Pancreas (tissue), 10 donors: ENCODE results near the gene CD247. TPM values are rescaled to one million over a fixed set of nuclear protein-coding genes. Genes with fewer than 3 reads are reported as not detected.

ENCODE experiments used
- ATAC-seq, 4 donors: fragments of 200-7000 bp; cut with Tn5 transposase; one replicate each; pipeline versions ENCODE4 v1.8.0 to v1.9.1; 2020; ENCODE audit warnings: mild to moderate bottlenecking in 4 of 4, moderate library complexity in 4 of 4
- DNase-seq, 6 donors: peaks; one replicate each; pipeline ENCODE4 v3.0.0-alpha.2; 2020
- FAIRE-seq: peaks from 2 replicates; lab custom pipeline; 2012; peaks lifted over from hg19 to GRCh38; lab: Jason Lieb, UNC
- H3K27ac ChIP-seq, 4 donors: fragments of 200-600 bp; sonication (generic); 1 replicate in 3 of 4; 2 replicates in 1 of 4; pipeline versions ENCODE4 v1.5.0 to v1.8.0; 2020
- H3K27me3 ChIP-seq, 4 donors: fragments of 200-600 bp; one replicate each; pipeline ENCODE4 v1.8.0; 2021
- H3K36me3 ChIP-seq, 3 donors: fragments of 200-600 bp; sonication (generic) in 1 of 3; one replicate each; pipeline versions ENCODE4 v1.5.0 to v1.8.0; 2020 to 2021
- H3K4me1 ChIP-seq, 3 donors: fragments of 200-600 bp; one replicate each; pipeline ENCODE4 v1.8.0; 2021
- H3K4me3 ChIP-seq, 4 donors: fragments of 200-600 bp; sonication (generic) in 2 of 4; one replicate each; pipeline versions ENCODE4 v1.5.0 to v1.8.0; 2020 to 2021
- H3K9me3 ChIP-seq, 4 donors: fragments of 200-600 bp; one replicate each; pipeline ENCODE4 v1.8.0; 2021
- CTCF ChIP-seq, 4 donors: fragments of 200-600 bp; sonication (generic) in 3 of 4; IDR thresholded peaks; one replicate each; pipeline versions ENCODE4 v1.5.0 to v1.8.0; 2021; ENCODE audit warnings: antibody characterized with exemption in 4 of 4
- WGBS, 2 donors: extraction: QIAGEN DNeasy Blood & Tissue Kit; methylation state at CpG; one replicate each; pipeline ENCODE4 v1.1.7; 2013; 5-methylcytosine and 5-hydroxymethylcytosine counted together
- intact Hi-C, 3 donors: fragments of 100-400 bp; cut with DNase I; formaldehyde crosslinking; loops; one replicate each; pipeline versions ENCODE4 v1.11.1 to v1.14.2; 2022
- polyA plus RNA-seq, 2 donors: library from polyadenylated mRNA; stranded (reverse); fragments of 200-250 nt; gene quantifications; one replicate each; pipeline ENCODE4 v1.2.3, GENCODE V29; 2013
- total RNA-seq, 6 donors: library from RNA; stranded (reverse); fragmentation: NEBNext Ultra II Directional in 4 of 6; extraction: Animal tissue kit (Norgen Biotek cat#: 25700) in 4 of 6; gene quantifications; one replicate each; pipeline versions ENCODE4 v1.2.1 to v1.2.4, GENCODE V29; 2021 to 2023
- donor health status: healthy with polysubstance abuse.
- donor health status: DM: no; HTN: no; CAD: no; lungs with moderate emphysema.
- donor health status: DM: no; HTN: no; CAD: no.
- donor health status: control.
- donor health status: control.
- donor health status: Bipolar disorder and iron deficiency.
- donor health status: DM: yes; HTN: yes; CAD: no.
- donor health status: DM: no; HTN: no; CAD: no.
- donor health status: DM: no; HTN: no; CAD: no.
- donor health status: DM: yes; HTN: yes; CAD: no.

The CD247 gene
- total and polyA plus RNA-seq, 8 donors = 0.14 to 0.95 (median 0.56) TPM; not detected in 1

- intact Hi-C loops = no loop called here
- no peaks in the 10 kb centered on the region for H3K27me3 ChIP-seq
- H3K27ac ChIP-seq = no peak overlapping the region
- 82 to 83% methylated on average over 10 of the region's 10 CpGs for WGBS, 2 donors
- H3K36me3 ChIP-seq = no peaks in the 10 kb centered on the region
- no peak for TF ChIP-seq CTCF (IDR thresholded peaks at IDR 0.05)
- no peak for ATAC-seq
- H3K9me3 ChIP-seq = no peaks in the 10 kb centered on the region
- H3K4me3 ChIP-seq = no peak overlapping the region
- no peaks in the 10 kb centered on the region for H3K4me1 ChIP-seq
- no peak for FAIRE-seq
- DNase-seq = no peak
Measured at GRCh38 chr1:167479331-167479979, 38.9 kb downstream of the CD247 start.

- WGBS, 2 donors = 82 to 89% methylated on average over 5 of the region's 5 CpGs
- no peaks in the 10 kb centered on the region for H3K9me3 ChIP-seq
- H3K4me3 ChIP-seq = no peak overlapping the region
- no peak overlapping the region for H3K27ac ChIP-seq
- no peaks in the 10 kb centered on the region for H3K27me3 ChIP-seq
- no peaks in the 10 kb centered on the region for H3K4me1 ChIP-seq
- ATAC-seq = no peak
- intact Hi-C loops = no loop called here
- FAIRE-seq = no peak
- H3K36me3 ChIP-seq = no peaks in the 10 kb centered on the region
- no peak for DNase-seq
- no peak for TF ChIP-seq CTCF (IDR thresholded peaks at IDR 0.05)
Measured at GRCh38 chr1:167477986-167478385, 40.3 kb downstream of the CD247 start.

GRCh38 chr1:167476061-167476460, 42.3 kb downstream of the CD247 start:
- WGBS, 2 donors = 96 to 99% methylated on average over 2 of the region's 2 CpGs
- FAIRE-seq (no peak), DNase-seq (no peak), ATAC-seq (no peak)
- H3K36me3 ChIP-seq = no peaks in the 10 kb centered on the region
- no peak overlapping the region for H3K27ac ChIP-seq
- H3K9me3 ChIP-seq = no peaks in the 10 kb centered on the region
- H3K27me3 ChIP-seq = no peaks in the 10 kb centered on the region
- intact Hi-C loops = no loop called here
- H3K4me3 ChIP-seq = no peak overlapping the region
- TF ChIP-seq CTCF (IDR thresholded peaks at IDR 0.05) = no peak
- no peaks in the 10 kb centered on the region for H3K4me1 ChIP-seq

GRCh38 chr1:167474191-167474641, 44.1 kb downstream of the CD247 start:
- FAIRE-seq = no peak
- no peak overlapping the region for H3K27ac ChIP-seq
- no peaks in the 10 kb centered on the region for H3K36me3 ChIP-seq

More at GRCh38 chr1:167474191-167474641, 44.1 kb downstream of the CD247 start:
- H3K27me3 ChIP-seq = no peaks in the 10 kb centered on the region
- no peak for ATAC-seq
- no peaks in the 10 kb centered on the region for H3K4me1 ChIP-seq
- 78 to 82% methylated on average over 5 of the region's 5 CpGs for WGBS, 2 donors
- no peak for TF ChIP-seq CTCF (IDR thresholded peaks at IDR 0.05)
- intact Hi-C loops = no loop called here
- no peaks in the 10 kb centered on the region for H3K9me3 ChIP-seq
- H3K4me3 ChIP-seq = no peak overlapping the region
- DNase-seq = no peak
